ENCODE measurements around the gene HACD3. TPM values are rescaled to one million over a fixed set of nuclear protein-coding genes. Genes with fewer than 3 reads are reported as not detected.
A peak's percentile ranks its signal among the peaks of the same experiment; 100 is the strongest.

Gene HACD3
- total and polyA plus RNA-seq, 9 of the 15 experiments (the other 6 are each of a cell fraction or from before 2014, with no cell fraction given): 48.1 to 117 (median 72.8) TPM

DNA sequence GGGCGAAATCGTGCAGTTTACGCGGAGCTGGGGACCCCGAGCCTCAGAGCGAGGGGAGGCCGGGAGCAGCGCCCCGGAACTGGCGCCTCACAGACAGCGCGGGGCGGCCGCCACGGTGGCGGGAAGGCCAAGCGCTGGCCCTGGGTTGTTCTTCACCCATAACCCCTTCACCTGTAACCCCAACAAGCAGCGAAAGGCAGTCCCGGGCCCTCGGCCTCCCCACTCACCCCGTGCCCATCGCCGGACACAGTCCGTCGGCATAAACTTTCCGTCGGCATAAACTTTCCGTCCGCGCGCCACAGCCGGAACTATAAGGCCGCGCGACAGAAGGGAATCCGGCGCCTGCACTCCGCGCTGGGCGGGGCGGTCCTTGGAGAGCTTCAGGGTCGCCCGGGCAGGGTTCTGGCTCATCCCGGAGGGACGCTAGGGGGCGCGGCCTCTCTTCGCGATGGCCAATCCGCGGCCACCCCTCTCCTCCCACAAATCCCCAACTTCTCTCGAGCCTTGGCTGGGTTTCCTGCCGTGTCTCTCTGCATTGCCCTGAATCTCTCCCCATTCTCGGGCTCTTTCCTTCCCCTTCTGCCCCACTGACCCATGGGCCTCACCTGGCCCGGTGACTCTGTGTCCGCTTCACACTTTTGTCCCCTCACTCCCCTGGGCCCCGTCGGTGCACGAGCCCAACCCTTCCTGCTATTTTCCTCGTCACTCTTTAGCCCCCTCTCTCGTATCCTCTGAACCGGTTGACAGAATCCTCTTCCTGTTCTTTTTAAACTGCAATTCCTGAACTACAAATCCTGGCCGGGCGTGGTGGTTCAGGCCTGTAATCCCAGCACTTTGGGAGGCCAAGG, 80.8 kb downstream of the HACD3 start, which contains the start of gene INTS14 (continued):
- TF ChIP-seq, protein P1, sequence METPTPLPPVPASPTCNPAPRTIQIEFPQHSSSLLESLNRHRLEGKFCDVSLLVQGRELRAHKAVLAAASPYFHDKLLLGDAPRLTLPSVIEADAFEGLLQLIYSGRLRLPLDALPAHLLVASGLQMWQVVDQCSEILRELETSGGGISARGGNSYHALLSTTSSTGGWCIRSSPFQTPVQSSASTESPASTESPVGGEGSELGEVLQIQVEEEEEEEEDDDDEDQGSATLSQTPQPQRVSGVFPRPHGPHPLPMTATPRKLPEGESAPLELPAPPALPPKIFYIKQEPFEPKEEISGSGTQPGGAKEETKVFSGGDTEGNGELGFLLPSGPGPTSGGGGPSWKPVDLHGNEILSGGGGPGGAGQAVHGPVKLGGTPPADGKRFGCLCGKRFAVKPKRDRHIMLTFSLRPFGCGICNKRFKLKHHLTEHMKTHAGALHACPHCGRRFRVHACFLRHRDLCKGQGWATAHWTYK (CRISPR knock-in tag; IDR thresholded peaks at IDR 0.05): peak; percentile 58; the same call in 1 of the 2 replicates
- peak; percentile 89 for TF ChIP-seq NEUROD1 (IDR thresholded peaks at IDR 0.05; ENCODE audit: borderline replicate concordance, low read depth, low read length, partially characterized antibody)
- no peak for TF ChIP-seq ZNF561 (CRISPR knock-in tag; conservative IDR thresholded peaks at IDR 0.05)
- TF ChIP-seq, protein P2, sequence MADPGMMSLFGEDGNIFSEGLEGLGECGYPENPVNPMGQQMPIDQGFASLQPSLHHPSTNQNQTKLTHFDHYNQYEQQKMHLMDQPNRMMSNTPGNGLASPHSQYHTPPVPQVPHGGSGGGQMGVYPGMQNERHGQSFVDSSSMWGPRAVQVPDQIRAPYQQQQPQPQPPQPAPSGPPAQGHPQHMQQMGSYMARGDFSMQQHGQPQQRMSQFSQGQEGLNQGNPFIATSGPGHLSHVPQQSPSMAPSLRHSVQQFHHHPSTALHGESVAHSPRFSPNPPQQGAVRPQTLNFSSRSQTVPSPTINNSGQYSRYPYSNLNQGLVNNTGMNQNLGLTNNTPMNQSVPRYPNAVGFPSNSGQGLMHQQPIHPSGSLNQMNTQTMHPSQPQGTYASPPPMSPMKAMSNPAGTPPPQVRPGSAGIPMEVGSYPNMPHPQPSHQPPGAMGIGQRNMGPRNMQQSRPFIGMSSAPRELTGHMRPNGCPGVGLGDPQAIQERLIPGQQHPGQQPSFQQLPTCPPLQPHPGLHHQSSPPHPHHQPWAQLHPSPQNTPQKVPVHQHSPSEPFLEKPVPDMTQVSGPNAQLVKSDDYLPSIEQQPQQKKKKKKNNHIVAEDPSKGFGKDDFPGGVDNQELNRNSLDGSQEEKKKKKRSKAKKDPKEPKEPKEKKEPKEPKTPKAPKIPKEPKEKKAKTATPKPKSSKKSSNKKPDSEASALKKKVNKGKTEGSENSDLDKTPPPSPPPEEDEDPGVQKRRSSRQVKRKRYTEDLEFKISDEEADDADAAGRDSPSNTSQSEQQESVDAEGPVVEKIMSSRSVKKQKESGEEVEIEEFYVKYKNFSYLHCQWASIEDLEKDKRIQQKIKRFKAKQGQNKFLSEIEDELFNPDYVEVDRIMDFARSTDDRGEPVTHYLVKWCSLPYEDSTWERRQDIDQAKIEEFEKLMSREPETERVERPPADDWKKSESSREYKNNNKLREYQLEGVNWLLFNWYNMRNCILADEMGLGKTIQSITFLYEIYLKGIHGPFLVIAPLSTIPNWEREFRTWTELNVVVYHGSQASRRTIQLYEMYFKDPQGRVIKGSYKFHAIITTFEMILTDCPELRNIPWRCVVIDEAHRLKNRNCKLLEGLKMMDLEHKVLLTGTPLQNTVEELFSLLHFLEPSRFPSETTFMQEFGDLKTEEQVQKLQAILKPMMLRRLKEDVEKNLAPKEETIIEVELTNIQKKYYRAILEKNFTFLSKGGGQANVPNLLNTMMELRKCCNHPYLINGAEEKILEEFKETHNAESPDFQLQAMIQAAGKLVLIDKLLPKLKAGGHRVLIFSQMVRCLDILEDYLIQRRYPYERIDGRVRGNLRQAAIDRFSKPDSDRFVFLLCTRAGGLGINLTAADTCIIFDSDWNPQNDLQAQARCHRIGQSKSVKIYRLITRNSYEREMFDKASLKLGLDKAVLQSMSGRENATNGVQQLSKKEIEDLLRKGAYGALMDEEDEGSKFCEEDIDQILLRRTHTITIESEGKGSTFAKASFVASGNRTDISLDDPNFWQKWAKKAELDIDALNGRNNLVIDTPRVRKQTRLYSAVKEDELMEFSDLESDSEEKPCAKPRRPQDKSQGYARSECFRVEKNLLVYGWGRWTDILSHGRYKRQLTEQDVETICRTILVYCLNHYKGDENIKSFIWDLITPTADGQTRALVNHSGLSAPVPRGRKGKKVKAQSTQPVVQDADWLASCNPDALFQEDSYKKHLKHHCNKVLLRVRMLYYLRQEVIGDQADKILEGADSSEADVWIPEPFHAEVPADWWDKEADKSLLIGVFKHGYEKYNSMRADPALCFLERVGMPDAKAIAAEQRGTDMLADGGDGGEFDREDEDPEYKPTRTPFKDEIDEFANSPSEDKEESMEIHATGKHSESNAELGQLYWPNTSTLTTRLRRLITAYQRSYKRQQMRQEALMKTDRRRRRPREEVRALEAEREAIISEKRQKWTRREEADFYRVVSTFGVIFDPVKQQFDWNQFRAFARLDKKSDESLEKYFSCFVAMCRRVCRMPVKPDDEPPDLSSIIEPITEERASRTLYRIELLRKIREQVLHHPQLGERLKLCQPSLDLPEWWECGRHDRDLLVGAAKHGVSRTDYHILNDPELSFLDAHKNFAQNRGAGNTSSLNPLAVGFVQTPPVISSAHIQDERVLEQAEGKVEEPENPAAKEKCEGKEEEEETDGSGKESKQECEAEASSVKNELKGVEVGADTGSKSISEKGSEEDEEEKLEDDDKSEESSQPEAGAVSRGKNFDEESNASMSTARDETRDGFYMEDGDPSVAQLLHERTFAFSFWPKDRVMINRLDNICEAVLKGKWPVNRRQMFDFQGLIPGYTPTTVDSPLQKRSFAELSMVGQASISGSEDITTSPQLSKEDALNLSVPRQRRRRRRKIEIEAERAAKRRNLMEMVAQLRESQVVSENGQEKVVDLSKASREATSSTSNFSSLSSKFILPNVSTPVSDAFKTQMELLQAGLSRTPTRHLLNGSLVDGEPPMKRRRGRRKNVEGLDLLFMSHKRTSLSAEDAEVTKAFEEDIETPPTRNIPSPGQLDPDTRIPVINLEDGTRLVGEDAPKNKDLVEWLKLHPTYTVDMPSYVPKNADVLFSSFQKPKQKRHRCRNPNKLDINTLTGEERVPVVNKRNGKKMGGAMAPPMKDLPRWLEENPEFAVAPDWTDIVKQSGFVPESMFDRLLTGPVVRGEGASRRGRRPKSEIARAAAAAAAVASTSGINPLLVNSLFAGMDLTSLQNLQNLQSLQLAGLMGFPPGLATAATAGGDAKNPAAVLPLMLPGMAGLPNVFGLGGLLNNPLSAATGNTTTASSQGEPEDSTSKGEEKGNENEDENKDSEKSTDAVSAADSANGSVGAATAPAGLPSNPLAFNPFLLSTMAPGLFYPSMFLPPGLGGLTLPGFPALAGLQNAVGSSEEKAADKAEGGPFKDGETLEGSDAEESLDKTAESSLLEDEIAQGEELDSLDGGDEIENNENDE (IDR thresholded peaks at IDR 0.05; ENCODE audit: low read depth, low read length): no peak
- peak; percentile 85 for TF ChIP-seq CREM (IDR thresholded peaks at IDR 0.05; ENCODE audit: low read depth)
- TF ChIP-seq SMAD2 (IDR thresholded peaks at IDR 0.05; ENCODE audit: low read depth, low read length): no peak
- no peak for TF ChIP-seq ZNF696 (CRISPR knock-in tag; conservative IDR thresholded peaks at IDR 0.05)
- no peak for TF ChIP-seq MCM3 (IDR thresholded peaks at IDR 0.05)
- peak; percentile 51 to 53; a peak in 3 of 4 replicates for TF ChIP-seq SIX5 (IDR thresholded peaks at IDR 0.05; ENCODE audit: borderline replicate concordance in 1 of 2, insufficient read depth in 1 of 2, low read depth in 1 of 2, low read length in 2 of 2)
- TF ChIP-seq SMAD1 (IDR thresholded peaks at IDR 0.05; ENCODE audit: low read depth, low read length, partially characterized antibody): peak; percentile 75
- 0 out of 2 replicates have a peak, but pooled peaks have one; percentile 89 for TF ChIP-seq HDGF (IDR thresholded peaks at IDR 0.05)
- no peak for TF ChIP-seq ZNF780A (CRISPR knock-in tag; IDR thresholded peaks at IDR 0.05)
- 0 out of 2 replicates have a peak, but pooled peaks have one; percentile 46 for TF ChIP-seq ZBTB17 (CRISPR knock-in tag; IDR thresholded peaks at IDR 0.05)
- TF ChIP-seq ZNF354B (CRISPR knock-in tag; IDR thresholded peaks at IDR 0.05): no peak
- TF ChIP-seq ZNF274 (IDR thresholded peaks at IDR 0.05; ENCODE audit: borderline replicate concordance, low read depth, low read length): no peak
- TF ChIP-seq MXI1 (IDR thresholded peaks at IDR 0.05; ENCODE audit: low read depth, low read length): no peak

Measured in K562 (cell line).